ENCODE data around the gene TBL1X. TPM values are rescaled to one million over a fixed set of nuclear protein-coding genes. Genes with fewer than 3 reads are reported as not detected.

Gene TBL1X
- total and polyA plus RNA-seq, 2 donors (not counting 1 experiment from before 2014, with no cell fraction given) = 8.8 to 65.1 TPM

DNA sequence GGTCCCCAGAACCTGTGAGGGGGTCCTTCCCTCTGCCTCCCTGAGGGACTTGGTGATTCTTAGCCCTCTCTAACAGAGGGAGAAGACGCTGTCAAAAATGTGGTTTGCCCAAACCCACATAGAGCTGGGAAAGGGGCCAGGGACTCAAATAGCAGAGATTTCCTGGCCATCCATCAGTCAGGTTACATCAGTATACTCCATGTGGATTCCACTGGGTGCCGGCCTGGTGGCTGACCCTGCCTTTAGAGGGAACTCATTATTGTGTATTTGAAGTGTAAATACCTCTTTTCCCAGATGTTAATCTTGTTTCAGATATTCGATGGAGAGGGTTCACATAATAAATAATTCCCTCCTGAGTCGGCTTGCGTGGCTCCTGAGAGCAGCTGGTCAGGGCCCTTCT lies 130.3 kb downstream of the TBL1X start:
- Histone ChIP-seq H4K20me1 (ENCODE audit: control insufficient read depth, insufficient read depth, low read length, poor library complexity, severe bottlenecking) (peaks cover 16% of the 10 kb centered on the region), H3K27ac (ENCODE audit: low read length in 2 of 2) (no peak overlapping the region), H3K36me3 (replicated peaks in 1 of 2; ENCODE audit: control extremely low read depth in 1 of 2, control insufficient read depth in 1 of 2, extremely low read depth in 1 of 2, insufficient read depth in 2 of 2, low read length in 1 of 2) (no peaks in the 10 kb centered on the region), H3K4me2 (replicated peaks; ENCODE audit: low read depth, low read length, poor library complexity, severe bottlenecking) (no peak overlapping the region), H3K9ac (ENCODE audit: low read length) (no peak overlapping the region), H3K4me1 (ENCODE audit: control insufficient read depth in 2 of 2, insufficient read depth in 2 of 2, low read length in 2 of 2) (peaks cover 5 to 9% of the 10 kb centered on the region in 2 donors), H3K79me2 (ENCODE audit: control insufficient read depth, insufficient read depth, low read length) (peaks cover 19% of the 10 kb centered on the region), H3K9me3 (ENCODE audit: control extremely low read depth in 1 of 3, control insufficient read depth in 2 of 3, insufficient read depth in 1 of 3, low read length in 2 of 3) (peaks cover 0 to 13% (median 0%) of the 10 kb centered on the region in 3 donors), H2AFZ (ENCODE audit: insufficient read depth, low read depth, low read length, poor library complexity, severe bottlenecking) (no peak overlapping the region), H3K4me3 (ENCODE audit: control extremely low read depth in 1 of 5, extremely low read depth in 1 of 5, insufficient read depth in 1 of 5, low read depth in 2 of 5, low read length in 4 of 5) (no peak overlapping the region), H3K27me3 (replicated peaks in 1 of 4; ENCODE audit: control extremely low read depth in 1 of 4, control insufficient read depth in 3 of 4, insufficient read depth in 4 of 4, low read length in 3 of 4) (no peaks in the 10 kb centered on the region)
- ChIA-PET CTCF (no interaction called here), POLR2A (no interaction called here)
- peaks cover 22% of the 10 kb centered on the region for H3K4me1 Mint-ChIP-seq
- TF ChIP-seq EZH2 (IDR thresholded peaks at IDR 0.05; ENCODE audit: borderline replicate concordance, insufficient read depth, low read depth, low read length, poor library complexity, severe bottlenecking) = no peak
- TF ChIP-seq, protein P1, sequence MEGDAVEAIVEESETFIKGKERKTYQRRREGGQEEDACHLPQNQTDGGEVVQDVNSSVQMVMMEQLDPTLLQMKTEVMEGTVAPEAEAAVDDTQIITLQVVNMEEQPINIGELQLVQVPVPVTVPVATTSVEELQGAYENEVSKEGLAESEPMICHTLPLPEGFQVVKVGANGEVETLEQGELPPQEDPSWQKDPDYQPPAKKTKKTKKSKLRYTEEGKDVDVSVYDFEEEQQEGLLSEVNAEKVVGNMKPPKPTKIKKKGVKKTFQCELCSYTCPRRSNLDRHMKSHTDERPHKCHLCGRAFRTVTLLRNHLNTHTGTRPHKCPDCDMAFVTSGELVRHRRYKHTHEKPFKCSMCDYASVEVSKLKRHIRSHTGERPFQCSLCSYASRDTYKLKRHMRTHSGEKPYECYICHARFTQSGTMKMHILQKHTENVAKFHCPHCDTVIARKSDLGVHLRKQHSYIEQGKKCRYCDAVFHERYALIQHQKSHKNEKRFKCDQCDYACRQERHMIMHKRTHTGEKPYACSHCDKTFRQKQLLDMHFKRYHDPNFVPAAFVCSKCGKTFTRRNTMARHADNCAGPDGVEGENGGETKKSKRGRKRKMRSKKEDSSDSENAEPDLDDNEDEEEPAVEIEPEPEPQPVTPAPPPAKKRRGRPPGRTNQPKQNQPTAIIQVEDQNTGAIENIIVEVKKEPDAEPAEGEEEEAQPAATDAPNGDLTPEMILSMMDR (IDR thresholded peaks at IDR 0.05) = no peak
- ATAC-seq (ENCODE audit: low read depth) = no peak
- H3K27me3 Mint-ChIP-seq = no peaks in the 10 kb centered on the region
- 80% methylated on average over 1 of the region's 5 CpGs for WGBS (ENCODE audit: insufficient coverage)
- DNase-seq = no peak
- H3K27ac Mint-ChIP-seq = no peak overlapping the region
- no peaks in the 10 kb centered on the region for H3K9me3 Mint-ChIP-seq (ENCODE audit: insufficient read depth)
- intact Hi-C loops (cut with micrococcal nuclease) = no loop called here
- H3K4me3 Mint-ChIP-seq = no peak overlapping the region

DNA sequence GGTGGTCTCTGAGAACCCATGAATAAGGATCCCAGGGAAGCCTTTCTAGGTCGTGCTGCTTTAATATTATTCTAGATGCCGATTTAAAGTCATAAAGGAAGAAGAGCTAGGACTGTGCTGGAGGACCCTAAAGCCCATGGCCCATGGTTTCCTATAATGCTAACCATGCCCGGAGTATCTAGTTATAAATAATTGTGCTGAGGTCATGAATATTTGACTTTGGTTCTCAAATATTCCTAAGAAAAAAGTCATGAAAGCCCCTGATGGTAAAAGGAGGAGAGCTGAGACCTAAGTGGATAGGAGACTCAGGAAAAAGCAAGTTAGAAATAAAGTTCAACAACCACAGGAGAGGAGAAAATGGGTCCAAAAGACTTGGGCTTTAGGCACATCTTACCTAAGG lies 132.0 kb downstream of the TBL1X start:
- H3K9ac ChIP-seq (ENCODE audit: low read length) = no peak overlapping the region
- peaks cover 35% of the 10 kb centered on the region for H3K4me1 Mint-ChIP-seq
- H3K4me3 Mint-ChIP-seq = no peak overlapping the region
- no peak overlapping the region for H3K27ac Mint-ChIP-seq
- H3K4me3 ChIP-seq (ENCODE audit: control extremely low read depth in 1 of 5, extremely low read depth in 1 of 5, insufficient read depth in 1 of 5, low read depth in 2 of 5, low read length in 4 of 5) = no peak overlapping the region
- peaks cover 16% of the 10 kb centered on the region for H4K20me1 ChIP-seq (ENCODE audit: control insufficient read depth, insufficient read depth, low read length, poor library complexity, severe bottlenecking)
- no CpG with 5 or more reads among the region's 3 CpGs for WGBS (ENCODE audit: insufficient coverage)
- intact Hi-C loops (cut with micrococcal nuclease) = no loop called here
- H3K36me3 ChIP-seq (replicated peaks in 1 of 2; ENCODE audit: control extremely low read depth in 1 of 2, control insufficient read depth in 1 of 2, extremely low read depth in 1 of 2, insufficient read depth in 2 of 2, low read length in 1 of 2) = no peaks in the 10 kb centered on the region
- ATAC-seq (ENCODE audit: low read depth) = no peak
- ChIA-PET CTCF (no interaction called here), POLR2A (no interaction called here)
- no peak overlapping the region for H3K27ac ChIP-seq (ENCODE audit: low read length in 2 of 2)
- no peak for DNase-seq
- H2AFZ ChIP-seq (ENCODE audit: insufficient read depth, low read depth, low read length, poor library complexity, severe bottlenecking) = no peak overlapping the region
- H3K4me2 ChIP-seq (replicated peaks; ENCODE audit: low read depth, low read length, poor library complexity, severe bottlenecking) = no peak overlapping the region
- no peaks in the 10 kb centered on the region for H3K9me3 Mint-ChIP-seq (ENCODE audit: insufficient read depth)
- peaks cover 5 to 9% of the 10 kb centered on the region in 2 donors for H3K4me1 ChIP-seq (ENCODE audit: control insufficient read depth in 2 of 2, insufficient read depth in 2 of 2, low read length in 2 of 2)
- H3K27me3 ChIP-seq (replicated peaks in 1 of 4; ENCODE audit: control extremely low read depth in 1 of 4, control insufficient read depth in 3 of 4, insufficient read depth in 4 of 4, low read length in 3 of 4) = no peaks in the 10 kb centered on the region
- no peak for TF ChIP-seq EZH2 (IDR thresholded peaks at IDR 0.05; ENCODE audit: borderline replicate concordance, insufficient read depth, low read depth, low read length, poor library complexity, severe bottlenecking)
- TF ChIP-seq, protein P1 (IDR thresholded peaks at IDR 0.05) = no peak
- H3K27me3 Mint-ChIP-seq = no peaks in the 10 kb centered on the region
- peaks cover 0 to 3% (median 0%) of the 10 kb centered on the region in 3 donors for H3K9me3 ChIP-seq (ENCODE audit: control extremely low read depth in 1 of 3, control insufficient read depth in 2 of 3, insufficient read depth in 1 of 3, low read length in 2 of 3)
- peaks cover 16% of the 10 kb centered on the region for H3K79me2 ChIP-seq (ENCODE audit: control insufficient read depth, insufficient read depth, low read length)

Measured in B cell (primary cell).